GM18517 (cell line): ENCODE results near the gene CZIB.
"Not testable (repeated sequence)": the region's sequence is repeated elsewhere in the genome, so short reads cannot be mapped to it uniquely, and the experiment has no call there.

Experiments used
- ATAC-seq: cut with Tn5 transposase; IDR thresholded peaks from one replicate; pipeline ENCODE4 v1.9.1; 2021; ENCODE audit warnings: mild to moderate bottlenecking, moderate library complexity; ENCODE audit not compliant: unreplicated experiment

The CZIB gene

GRCh38 chr1:53238197-53239155 lies 18.0 kb upstream of the CZIB start, which contains the start of gene MAGOH:
Gene MAGOH, minus strand, starts transcription at chr1:53238518. Its CDS starts 70 bp downstream, at chr1:53238448.
- ATAC-seq, result peak; percentile 95

- no peak for ATAC-seq
Measured at GRCh38 chr1:53237638-53238037, 17.2 kb upstream of the CZIB start.

- ATAC-seq, result no peak
Measured at GRCh38 chr1:53220962-53221286, 490 bp upstream of the CZIB start.

- ATAC-seq, result no peak
Measured at GRCh38 chr1:53219711-53220110, 723 bp downstream of the CZIB start.

- no peak for ATAC-seq
Measured at GRCh38 chr1:53218201-53218600, 2.2 kb downstream of the CZIB start.

- ATAC-seq, result no peak
Measured at GRCh38 chr1:53214376-53214940, 6.0 kb downstream of the CZIB start.

GRCh38 chr1:53210954-53211353 lies 9.5 kb downstream of the CZIB start:
- no peak for ATAC-seq

GRCh38 chr1:53210352-53210751 lies 10.1 kb downstream of the CZIB start:
- ATAC-seq, result no peak

- no peak for ATAC-seq
Measured at GRCh38 chr1:53207726-53208125, 12.7 kb downstream of the CZIB start.

- ATAC-seq, result no peak
Measured at GRCh38 chr1:53206735-53207379, 13.6 kb downstream of the CZIB start.

GRCh38 chr1:53206083-53206685 lies 14.2 kb downstream of the CZIB start:
- ATAC-seq, result not testable (repeated sequence)

- not testable (repeated sequence) for ATAC-seq
Measured at GRCh38 chr1:53205496-53205895, 14.9 kb downstream of the CZIB start.

- ATAC-seq, result no peak
Measured at GRCh38 chr1:53203466-53203865, 17.0 kb downstream of the CZIB start.

GRCh38 chr1:53198241-53198651 lies 22.2 kb downstream of the CZIB start:
- no peak for ATAC-seq

GRCh38 chr1:53197291-53198200 lies 22.9 kb downstream of the CZIB start:
- no peak for ATAC-seq

- peak; percentile 92 for ATAC-seq
Measured at GRCh38 chr1:53196485-53197290, 23.7 kb downstream of the CZIB start, which contains the start of gene CPT2. Gene CPT2, plus strand, starts transcription at chr1:53196824. Its CDS starts 120 bp downstream, at chr1:53196944.

- ATAC-seq, result peak; percentile 9
Measured at GRCh38 chr1:53196017-53196484, 24.4 kb downstream of the CZIB start.

- ATAC-seq, result no peak
Measured at GRCh38 chr1:53195246-53196016, 25.0 kb downstream of the CZIB start.
